ENCODE data around the gene MRPL55. TPM values are rescaled to one million over a fixed set of nuclear protein-coding genes. Genes with fewer than 3 reads are reported as not detected.

The MRPL55 gene
- polyA plus RNA-seq, 1 donor from 2014 or later = 168 TPM

DNA sequence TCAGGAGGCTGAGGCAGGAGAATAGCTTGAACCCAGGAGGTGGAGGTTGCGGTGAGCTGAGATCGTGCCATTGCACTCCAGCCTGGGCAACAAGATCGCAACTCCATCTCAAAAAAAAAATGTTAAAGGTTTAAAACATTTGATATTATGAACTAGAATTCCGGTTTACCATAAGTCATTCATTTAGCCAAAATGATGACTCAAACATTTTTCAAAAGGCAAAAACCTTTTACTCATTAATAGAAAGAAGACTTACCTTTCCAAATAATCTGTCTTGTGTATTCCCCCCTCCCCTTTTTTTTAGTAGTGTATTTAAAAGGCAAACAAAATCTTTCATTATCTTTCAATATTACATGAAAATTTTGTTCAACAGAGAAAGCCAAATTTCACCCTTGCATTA, 8.2 kb upstream of the MRPL55 start:
- Histone ChIP-seq H3K9me2 (ENCODE audit: insufficient read depth, low read length) (no peaks in the 10 kb centered on the region), H2AFZ (ENCODE audit: low read depth, low read length) (no peak overlapping the region), H3F3A (ENCODE audit: insufficient read depth, low read length, poor library complexity, severe bottlenecking) (no peaks in the 10 kb centered on the region), H3K27ac (ENCODE audit: low read length) (no peak overlapping the region), H3K36me3 (ENCODE audit: insufficient read depth, low read length) (no peaks in the 10 kb centered on the region), H3K4me2 (ENCODE audit: low read length) (no peak overlapping the region), H4K20me1 (ENCODE audit: insufficient read depth) (no peaks in the 10 kb centered on the region), H3K27me3 (ENCODE audit: insufficient read depth, low read depth, low read length) (no peaks in the 10 kb centered on the region), H3K9ac (ENCODE audit: low read length) (no peak overlapping the region), H3K79me2 (replicated peaks; ENCODE audit: insufficient read depth, low read length) (no peaks in the 10 kb centered on the region), H3K4me3 (ENCODE audit: low read length) (no peak overlapping the region), H3K9me3 (ENCODE audit: low read length) (no peaks in the 10 kb centered on the region)
- TF ChIP-seq RAD21 (conservative IDR thresholded peaks at IDR 0.05) (no peak), EZH2 (IDR thresholded peaks at IDR 0.05; ENCODE audit: borderline replicate concordance, insufficient read depth, low read length, poor library complexity, severe bottlenecking) (no peak), EP300 (conservative IDR thresholded peaks at IDR 0.05; ENCODE audit: poor library complexity, severe bottlenecking) (no peak), MXI1 (conservative IDR thresholded peaks at IDR 0.05; ENCODE audit: poor library complexity, severe bottlenecking) (no peak), POLR2AphosphoS5 (IDR thresholded peaks at IDR 0.05) (no peak), TAF1 (IDR thresholded peaks at IDR 0.05; ENCODE audit: low read depth) (no peak), SMC3 (conservative IDR thresholded peaks at IDR 0.05; ENCODE audit: poor library complexity) (no peak)
- TF ChIP-seq, protein P1, sequence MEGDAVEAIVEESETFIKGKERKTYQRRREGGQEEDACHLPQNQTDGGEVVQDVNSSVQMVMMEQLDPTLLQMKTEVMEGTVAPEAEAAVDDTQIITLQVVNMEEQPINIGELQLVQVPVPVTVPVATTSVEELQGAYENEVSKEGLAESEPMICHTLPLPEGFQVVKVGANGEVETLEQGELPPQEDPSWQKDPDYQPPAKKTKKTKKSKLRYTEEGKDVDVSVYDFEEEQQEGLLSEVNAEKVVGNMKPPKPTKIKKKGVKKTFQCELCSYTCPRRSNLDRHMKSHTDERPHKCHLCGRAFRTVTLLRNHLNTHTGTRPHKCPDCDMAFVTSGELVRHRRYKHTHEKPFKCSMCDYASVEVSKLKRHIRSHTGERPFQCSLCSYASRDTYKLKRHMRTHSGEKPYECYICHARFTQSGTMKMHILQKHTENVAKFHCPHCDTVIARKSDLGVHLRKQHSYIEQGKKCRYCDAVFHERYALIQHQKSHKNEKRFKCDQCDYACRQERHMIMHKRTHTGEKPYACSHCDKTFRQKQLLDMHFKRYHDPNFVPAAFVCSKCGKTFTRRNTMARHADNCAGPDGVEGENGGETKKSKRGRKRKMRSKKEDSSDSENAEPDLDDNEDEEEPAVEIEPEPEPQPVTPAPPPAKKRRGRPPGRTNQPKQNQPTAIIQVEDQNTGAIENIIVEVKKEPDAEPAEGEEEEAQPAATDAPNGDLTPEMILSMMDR (IDR thresholded peaks at IDR 0.05; ENCODE audit: poor library complexity, severe bottlenecking) = no peak
- TF ChIP-seq, protein P2, sequence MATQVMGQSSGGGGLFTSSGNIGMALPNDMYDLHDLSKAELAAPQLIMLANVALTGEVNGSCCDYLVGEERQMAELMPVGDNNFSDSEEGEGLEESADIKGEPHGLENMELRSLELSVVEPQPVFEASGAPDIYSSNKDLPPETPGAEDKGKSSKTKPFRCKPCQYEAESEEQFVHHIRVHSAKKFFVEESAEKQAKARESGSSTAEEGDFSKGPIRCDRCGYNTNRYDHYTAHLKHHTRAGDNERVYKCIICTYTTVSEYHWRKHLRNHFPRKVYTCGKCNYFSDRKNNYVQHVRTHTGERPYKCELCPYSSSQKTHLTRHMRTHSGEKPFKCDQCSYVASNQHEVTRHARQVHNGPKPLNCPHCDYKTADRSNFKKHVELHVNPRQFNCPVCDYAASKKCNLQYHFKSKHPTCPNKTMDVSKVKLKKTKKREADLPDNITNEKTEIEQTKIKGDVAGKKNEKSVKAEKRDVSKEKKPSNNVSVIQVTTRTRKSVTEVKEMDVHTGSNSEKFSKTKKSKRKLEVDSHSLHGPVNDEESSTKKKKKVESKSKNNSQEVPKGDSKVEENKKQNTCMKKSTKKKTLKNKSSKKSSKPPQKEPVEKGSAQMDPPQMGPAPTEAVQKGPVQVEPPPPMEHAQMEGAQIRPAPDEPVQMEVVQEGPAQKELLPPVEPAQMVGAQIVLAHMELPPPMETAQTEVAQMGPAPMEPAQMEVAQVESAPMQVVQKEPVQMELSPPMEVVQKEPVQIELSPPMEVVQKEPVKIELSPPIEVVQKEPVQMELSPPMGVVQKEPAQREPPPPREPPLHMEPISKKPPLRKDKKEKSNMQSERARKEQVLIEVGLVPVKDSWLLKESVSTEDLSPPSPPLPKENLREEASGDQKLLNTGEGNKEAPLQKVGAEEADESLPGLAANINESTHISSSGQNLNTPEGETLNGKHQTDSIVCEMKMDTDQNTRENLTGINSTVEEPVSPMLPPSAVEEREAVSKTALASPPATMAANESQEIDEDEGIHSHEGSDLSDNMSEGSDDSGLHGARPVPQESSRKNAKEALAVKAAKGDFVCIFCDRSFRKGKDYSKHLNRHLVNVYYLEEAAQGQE (IDR thresholded peaks at IDR 0.05; ENCODE audit: borderline replicate concordance) = no peak

DNA sequence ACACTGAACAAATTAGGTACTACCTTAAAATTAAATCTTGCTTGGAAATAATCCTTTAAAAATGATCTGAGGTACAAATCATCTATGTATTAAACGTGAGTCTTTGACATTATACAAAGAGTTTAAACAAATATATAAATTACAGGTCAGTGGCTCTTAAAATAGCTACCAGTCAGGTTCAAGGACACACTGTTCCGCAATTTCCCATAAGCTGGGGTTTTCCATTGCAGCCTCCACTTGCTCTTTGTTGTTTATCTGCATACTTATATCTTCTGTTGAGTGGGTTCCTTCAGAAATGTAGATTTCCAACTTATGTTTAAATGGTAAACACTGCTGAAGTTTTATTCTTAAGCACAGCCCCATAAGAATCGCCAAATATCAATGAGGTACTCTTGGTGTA, 5.7 kb upstream of the MRPL55 start:
- H3K9me3 ChIP-seq (ENCODE audit: low read length) = no peaks in the 10 kb centered on the region
- no peaks in the 10 kb centered on the region for H3K36me3 ChIP-seq (ENCODE audit: insufficient read depth, low read length)
- H3K79me2 ChIP-seq (replicated peaks; ENCODE audit: insufficient read depth, low read length) = peaks cover 7% of the 10 kb centered on the region
- no peak overlapping the region for H2AFZ ChIP-seq (ENCODE audit: low read depth, low read length)
- no peaks in the 10 kb centered on the region for H3F3A ChIP-seq (ENCODE audit: insufficient read depth, low read length, poor library complexity, severe bottlenecking)
- no peak overlapping the region for H3K4me3 ChIP-seq (ENCODE audit: low read length)
- no peaks in the 10 kb centered on the region for H4K20me1 ChIP-seq (ENCODE audit: insufficient read depth)
- no peaks in the 10 kb centered on the region for H3K9me2 ChIP-seq (ENCODE audit: insufficient read depth, low read length)
- H3K4me2 ChIP-seq (ENCODE audit: low read length) = no peak overlapping the region
- H3K27ac ChIP-seq (ENCODE audit: low read length) = no peak overlapping the region
- H3K9ac ChIP-seq (ENCODE audit: low read length) = no peak overlapping the region
- H3K27me3 ChIP-seq (ENCODE audit: insufficient read depth, low read depth, low read length) = no peaks in the 10 kb centered on the region
- TF ChIP-seq EZH2 (IDR thresholded peaks at IDR 0.05; ENCODE audit: borderline replicate concordance, insufficient read depth, low read length, poor library complexity, severe bottlenecking) (no peak), RAD21 (conservative IDR thresholded peaks at IDR 0.05) (no peak), POLR2AphosphoS5 (IDR thresholded peaks at IDR 0.05) (no peak), SMC3 (conservative IDR thresholded peaks at IDR 0.05; ENCODE audit: poor library complexity) (no peak)
